ENCODE measurements around the gene CD101. TPM values are rescaled to one million over a fixed set of nuclear protein-coding genes. Genes with fewer than 3 reads are reported as not detected.
A peak's percentile ranks its signal among the peaks of the same experiment; 100 is the strongest.

Gene CD101
- total RNA-seq, 2 donors from 2014 or later = 0.26 to 2.1 TPM

GRCh38 chr1:116993286-116993685, 8.3 kb upstream of the CD101 start:
- H3K4me3 Mint-ChIP-seq = no peak overlapping the region

GRCh38 chr1:116994411-116994810, 7.1 kb upstream of the CD101 start:
- ATAC-seq (replicated peaks) = no peak
- Mint-ChIP-seq H3K9me3 (no peaks in the 10 kb centered on the region), H3K27me3 (no peaks in the 10 kb centered on the region), H3K4me1 (peaks cover 9% of the 10 kb centered on the region), H3K4me3 (no peak overlapping the region), H3K36me3 (ENCODE audit: low read depth) (no peaks in the 10 kb centered on the region), H3K27ac (no peak overlapping the region)

More at GRCh38 chr1:116993286-116993685, 8.3 kb upstream of the CD101 start:
- ATAC-seq (replicated peaks) = no peak
- H3K27me3 Mint-ChIP-seq = no peaks in the 10 kb centered on the region
- no peaks in the 10 kb centered on the region for H3K9me3 Mint-ChIP-seq
- H3K4me1 Mint-ChIP-seq = peaks cover 7% of the 10 kb centered on the region
- H3K36me3 Mint-ChIP-seq (ENCODE audit: low read depth) = no peaks in the 10 kb centered on the region
- no peak overlapping the region for H3K27ac Mint-ChIP-seq

GRCh38 chr1:116997066-116997465, 4.5 kb upstream of the CD101 start:
- H3K27me3 Mint-ChIP-seq = no peaks in the 10 kb centered on the region
- no peak overlapping the region for H3K4me3 Mint-ChIP-seq
- peaks cover 16% of the 10 kb centered on the region for H3K4me1 Mint-ChIP-seq
- H3K9me3 Mint-ChIP-seq = peaks cover under 1% of the 10 kb centered on the region
- no peaks in the 10 kb centered on the region for H3K36me3 Mint-ChIP-seq (ENCODE audit: low read depth)
- no peak overlapping the region for H3K27ac Mint-ChIP-seq
- ATAC-seq (replicated peaks) = no peak

GRCh38 chr1:116997636-116998035, 3.9 kb upstream of the CD101 start:
- Mint-ChIP-seq H3K4me3 (no peak overlapping the region), H3K27me3 (no peaks in the 10 kb centered on the region), H3K36me3 (ENCODE audit: low read depth) (no peaks in the 10 kb centered on the region), H3K27ac (no peak overlapping the region), H3K4me1 (peaks cover 20% of the 10 kb centered on the region), H3K9me3 (peaks cover 4% of the 10 kb centered on the region)
- no peak for ATAC-seq (replicated peaks)

- no peak overlapping the region for H3K4me3 Mint-ChIP-seq
- H3K27me3 Mint-ChIP-seq = no peaks in the 10 kb centered on the region
- H3K4me1 Mint-ChIP-seq = peaks cover 26% of the 10 kb centered on the region
- no peak for ATAC-seq (replicated peaks)
- H3K9me3 Mint-ChIP-seq = peaks cover 4% of the 10 kb centered on the region
- no peak overlapping the region for H3K27ac Mint-ChIP-seq
- no peaks in the 10 kb centered on the region for H3K36me3 Mint-ChIP-seq (ENCODE audit: low read depth)
These were observed 2.0 kb upstream of the CD101 start for GRCh38 chr1:116999596-116999995.

GRCh38 chr1:117000142-117000541, 1.4 kb upstream of the CD101 start:
- Mint-ChIP-seq H3K36me3 (ENCODE audit: low read depth) (no peaks in the 10 kb centered on the region), H3K27me3 (no peaks in the 10 kb centered on the region), H3K27ac (no peak overlapping the region), H3K4me3 (peak overlapping the region; percentile 4), H3K4me1 (peaks cover 26% of the 10 kb centered on the region), H3K9me3 (peaks cover 4% of the 10 kb centered on the region)
- ATAC-seq (replicated peaks) = no peak

DNA sequence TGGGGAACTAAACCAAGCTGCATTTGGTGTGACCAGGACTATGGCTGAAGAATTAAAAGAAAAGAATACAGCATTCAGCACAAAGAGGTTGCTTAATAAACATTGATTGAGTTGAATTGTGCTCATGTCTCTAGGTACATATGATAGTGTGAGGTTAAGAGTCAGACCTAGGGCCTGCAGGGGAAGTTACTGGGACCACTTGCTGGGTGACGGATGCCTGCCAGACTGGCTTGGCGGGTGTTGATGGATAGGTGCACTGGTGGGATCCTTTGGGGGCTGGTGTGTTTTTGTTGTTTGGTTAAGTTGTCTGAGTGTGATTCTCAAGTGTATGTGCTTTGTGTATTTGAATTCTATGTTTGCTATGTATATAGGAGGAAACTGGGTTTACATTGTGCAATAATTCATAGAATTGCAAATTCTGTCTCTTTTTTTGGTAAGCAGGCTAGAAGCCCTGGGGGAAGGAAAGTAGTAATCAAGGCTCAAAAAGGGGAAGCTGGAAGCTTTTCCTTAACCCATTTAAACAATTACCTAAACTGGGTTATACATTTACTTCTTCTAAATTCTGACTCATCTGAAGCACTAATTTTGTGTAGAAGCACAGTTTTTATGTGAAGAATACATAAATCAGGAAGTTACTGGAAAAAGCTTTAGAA, 1.8 kb downstream of the CD101 start:
- Mint-ChIP-seq H3K9me3 (peaks cover 4% of the 10 kb centered on the region), H3K4me1 (peaks cover 26% of the 10 kb centered on the region), H3K36me3 (ENCODE audit: low read depth) (no peaks in the 10 kb centered on the region), H3K4me3 (no peak overlapping the region), H3K27me3 (no peaks in the 10 kb centered on the region), H3K27ac (no peak overlapping the region)
- ATAC-seq (replicated peaks) = no peak

DNA sequence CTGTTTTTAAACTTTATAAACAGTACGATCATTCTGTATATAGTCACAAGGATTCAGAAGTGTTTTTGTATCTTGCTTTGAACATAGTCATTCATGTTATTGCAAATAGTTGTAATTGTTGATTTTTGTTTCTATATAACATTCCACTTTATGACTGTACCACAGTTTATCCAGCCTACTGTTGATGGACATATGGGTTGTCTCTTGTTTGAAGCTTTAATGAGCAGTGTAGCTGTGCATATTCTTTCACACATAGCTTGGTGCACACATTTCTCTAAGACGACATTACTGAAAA, 6.1 kb downstream of the CD101 start:
- H3K4me1 Mint-ChIP-seq = peaks cover 12% of the 10 kb centered on the region
- H3K27ac Mint-ChIP-seq = no peak overlapping the region
- peak; percentile 12 for ATAC-seq (replicated peaks)
- peak overlapping the region; percentile 13 for H3K4me3 Mint-ChIP-seq
- no peaks in the 10 kb centered on the region for H3K27me3 Mint-ChIP-seq
- H3K9me3 Mint-ChIP-seq = no peaks in the 10 kb centered on the region
- H3K36me3 Mint-ChIP-seq (ENCODE audit: low read depth) = no peaks in the 10 kb centered on the region

DNA sequence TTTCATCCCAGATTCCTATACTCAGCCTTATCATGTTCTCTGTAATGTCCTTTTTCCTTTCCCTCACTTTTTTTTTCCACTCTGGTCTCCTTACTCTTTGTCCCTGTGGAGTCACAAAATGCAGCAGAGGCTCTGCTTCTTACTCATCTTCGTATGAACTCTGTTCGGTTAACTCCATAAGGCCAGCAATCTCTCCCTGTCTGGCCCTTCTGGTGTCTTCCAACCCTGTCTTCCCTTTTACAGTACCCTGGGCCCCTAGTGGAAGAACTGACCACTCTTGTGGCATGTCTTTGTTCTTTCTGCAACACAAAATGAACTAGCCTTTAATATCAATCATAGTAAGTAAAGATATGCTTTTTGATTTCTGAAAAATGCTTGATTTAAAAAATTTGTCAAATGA, 7.1 kb downstream of the CD101 start:
- Mint-ChIP-seq H3K27me3 (no peaks in the 10 kb centered on the region), H3K4me1 (peaks cover 6% of the 10 kb centered on the region), H3K36me3 (ENCODE audit: low read depth) (no peaks in the 10 kb centered on the region), H3K9me3 (no peaks in the 10 kb centered on the region), H3K27ac (no peak overlapping the region), H3K4me3 (peak overlapping the region; percentile 26)
- no peak for ATAC-seq (replicated peaks)

DNA sequence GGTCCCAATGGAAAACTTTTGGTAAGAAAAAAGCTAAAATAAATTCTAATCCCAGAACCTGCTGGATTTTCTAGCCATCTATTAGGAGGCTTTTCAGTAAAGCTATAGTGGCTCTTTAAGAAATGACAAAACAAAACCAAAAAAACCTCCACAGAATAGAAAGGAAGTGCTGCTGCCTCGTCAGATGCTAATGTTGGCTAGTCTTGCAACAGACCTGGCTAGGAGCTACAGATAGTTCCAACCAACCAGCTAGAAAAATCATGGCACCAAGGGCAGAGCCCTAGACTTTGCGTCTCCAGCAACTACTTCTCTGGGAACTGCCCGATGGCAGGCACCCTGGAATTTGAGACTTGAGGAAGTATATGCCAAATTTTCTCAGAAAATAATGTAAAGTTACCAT, 7.6 kb downstream of the CD101 start:
- peak overlapping the region; percentile 26 for H3K4me3 Mint-ChIP-seq
- H3K27me3 Mint-ChIP-seq = no peaks in the 10 kb centered on the region
- H3K36me3 Mint-ChIP-seq (ENCODE audit: low read depth) = no peaks in the 10 kb centered on the region
- H3K27ac Mint-ChIP-seq = no peak overlapping the region
- peaks cover 8% of the 10 kb centered on the region for H3K4me1 Mint-ChIP-seq
- no peaks in the 10 kb centered on the region for H3K9me3 Mint-ChIP-seq
- ATAC-seq (replicated peaks) = no peak

- Mint-ChIP-seq H3K36me3 (ENCODE audit: low read depth) (no peaks in the 10 kb centered on the region), H3K4me3 (no peak overlapping the region), H3K4me1 (peaks cover 11% of the 10 kb centered on the region), H3K27ac (no peak overlapping the region), H3K9me3 (no peaks in the 10 kb centered on the region), H3K27me3 (no peaks in the 10 kb centered on the region)
- no peak for ATAC-seq (replicated peaks)
These were observed 8.9 kb downstream of the CD101 start for GRCh38 chr1:117010310-117010969.

- H3K9me3 Mint-ChIP-seq = no peaks in the 10 kb centered on the region
- no peak for ATAC-seq (replicated peaks)
- no peak overlapping the region for H3K4me3 Mint-ChIP-seq
- no peak overlapping the region for H3K27ac Mint-ChIP-seq
- H3K36me3 Mint-ChIP-seq (ENCODE audit: low read depth) = no peaks in the 10 kb centered on the region
- peaks cover 11% of the 10 kb centered on the region for H3K4me1 Mint-ChIP-seq
- H3K27me3 Mint-ChIP-seq = no peaks in the 10 kb centered on the region
These were observed 9.8 kb downstream of the CD101 start for GRCh38 chr1:117011334-117011733.

GRCh38 chr1:117013309-117013858, 11.8 kb downstream of the CD101 start:
- H3K4me3 Mint-ChIP-seq = no peak overlapping the region
- H3K27ac Mint-ChIP-seq = no peak overlapping the region
- H3K27me3 Mint-ChIP-seq = no peaks in the 10 kb centered on the region
- ATAC-seq (replicated peaks) = no peak
- H3K4me1 Mint-ChIP-seq = peaks cover 10% of the 10 kb centered on the region
- H3K9me3 Mint-ChIP-seq = no peaks in the 10 kb centered on the region
- H3K36me3 Mint-ChIP-seq (ENCODE audit: low read depth) = no peaks in the 10 kb centered on the region

DNA sequence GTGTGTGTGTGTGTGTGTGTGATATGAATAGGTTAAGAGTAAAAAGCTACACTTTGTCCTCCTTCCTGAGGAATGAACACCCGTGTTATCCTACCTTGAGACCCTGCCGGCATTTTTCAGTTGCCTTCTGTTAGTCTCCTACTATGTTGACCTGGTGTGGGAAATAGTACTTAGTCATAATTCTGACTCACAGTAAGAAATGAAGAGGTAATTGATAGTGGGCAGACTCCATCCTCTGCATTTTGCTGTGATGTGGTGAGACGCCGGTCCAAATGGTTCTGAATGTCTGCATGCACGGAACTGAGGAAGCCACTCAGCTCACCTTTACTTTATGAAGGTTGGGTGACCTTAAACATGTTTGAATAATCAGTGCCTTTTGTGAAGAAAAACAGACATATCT, 12.6 kb downstream of the CD101 start:
- no peaks in the 10 kb centered on the region for H3K36me3 Mint-ChIP-seq (ENCODE audit: low read depth)
- no peaks in the 10 kb centered on the region for H3K27me3 Mint-ChIP-seq
- peaks cover 5% of the 10 kb centered on the region for H3K4me1 Mint-ChIP-seq
- peak; percentile 86 for ATAC-seq (replicated peaks)
- no peaks in the 10 kb centered on the region for H3K9me3 Mint-ChIP-seq
- no peak overlapping the region for H3K27ac Mint-ChIP-seq
- no peak overlapping the region for H3K4me3 Mint-ChIP-seq

GRCh38 chr1:117015724-117016123, 14.2 kb downstream of the CD101 start:
- H3K36me3 Mint-ChIP-seq (ENCODE audit: low read depth) = no peaks in the 10 kb centered on the region
- no peaks in the 10 kb centered on the region for H3K9me3 Mint-ChIP-seq
- H3K4me1 Mint-ChIP-seq = peaks cover 5% of the 10 kb centered on the region
- no peaks in the 10 kb centered on the region for H3K27me3 Mint-ChIP-seq
- H3K27ac Mint-ChIP-seq = no peak overlapping the region
- no peak for ATAC-seq (replicated peaks)
- no peak overlapping the region for H3K4me3 Mint-ChIP-seq
